ENCODE data around the gene RUNX1. TPM values are rescaled to one million over a fixed set of nuclear protein-coding genes. Genes with fewer than 3 reads are reported as not detected.

Gene RUNX1
- total RNA-seq, 3 donors from 2014 or later = 24.8 to 165 (median 127) TPM

- DNase-seq (ENCODE audit: low spot score in 2 of 2) = no peak
- Histone ChIP-seq H3K4me1 (no peaks in the 10 kb centered on the region), H3K27me3 (no peaks in the 10 kb centered on the region), H3K36me3 (no peaks in the 10 kb centered on the region), H3K9me3 (no peaks in the 10 kb centered on the region), H3K27ac (no peak overlapping the region), H3K4me3 (no peak overlapping the region)
- intact Hi-C loops (cut with DNase I; ENCODE audit: low total_unique reads) = no loop called here
- no peak for TF ChIP-seq POLR2AphosphoS5 (IDR thresholded peaks at IDR 0.05)
- TF ChIP-seq CTCF (IDR thresholded peaks at IDR 0.05) = no peak
- TF ChIP-seq POLR2A (IDR thresholded peaks at IDR 0.05) = no peak
Measured at GRCh38 chr21:34913811-34914210, 135.3 kb downstream of the RUNX1 start.

GRCh38 chr21:34912022-34912945 is 136.8 kb downstream of the RUNX1 start:
- DNase-seq (ENCODE audit: low spot score in 2 of 2) = no peak
- Histone ChIP-seq H3K36me3 (no peaks in the 10 kb centered on the region), H3K4me1 (no peaks in the 10 kb centered on the region), H3K27me3 (no peaks in the 10 kb centered on the region), H3K27ac (no peak overlapping the region), H3K9me3 (no peaks in the 10 kb centered on the region), H3K4me3 (no peak overlapping the region)
- TF ChIP-seq POLR2A (IDR thresholded peaks at IDR 0.05) = no peak
- no peak for TF ChIP-seq POLR2AphosphoS5 (IDR thresholded peaks at IDR 0.05)
- intact Hi-C loops (cut with DNase I; ENCODE audit: low total_unique reads) = no loop called here

DNA sequence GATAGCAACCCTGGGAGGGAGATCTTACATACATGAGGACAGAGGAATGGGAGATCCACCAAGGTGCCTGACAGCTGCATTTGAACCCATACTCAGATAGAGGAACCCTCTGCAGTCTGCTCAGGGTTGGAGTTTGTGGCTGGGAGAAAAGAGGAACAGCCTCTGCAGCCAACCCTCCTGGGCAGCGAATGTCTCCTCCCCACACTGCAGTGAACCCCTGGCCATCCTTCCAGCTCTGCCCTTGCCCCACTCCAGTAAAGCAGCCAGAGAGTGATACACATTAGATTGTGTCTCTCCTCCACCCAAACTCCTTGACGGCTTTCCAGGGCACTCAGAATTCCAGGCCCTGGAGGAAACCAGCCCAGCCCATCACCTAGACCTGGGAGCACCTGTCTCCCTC is 137.7 kb downstream of the RUNX1 start:
- H3K9me3 ChIP-seq = no peaks in the 10 kb centered on the region
- H3K27ac ChIP-seq = no peak overlapping the region
- H3K36me3 ChIP-seq = no peaks in the 10 kb centered on the region
- TF ChIP-seq POLR2AphosphoS5 (IDR thresholded peaks at IDR 0.05) (no peak), CTCF (IDR thresholded peaks at IDR 0.05) (no peak), POLR2A (IDR thresholded peaks at IDR 0.05) (no peak)
- no peaks in the 10 kb centered on the region for H3K4me1 ChIP-seq
- DNase-seq (ENCODE audit: low spot score in 2 of 2) = no peak
- intact Hi-C loops (cut with DNase I; ENCODE audit: low total_unique reads) = no loop called here
- no peak overlapping the region for H3K4me3 ChIP-seq
- no peaks in the 10 kb centered on the region for H3K27me3 ChIP-seq

DNA sequence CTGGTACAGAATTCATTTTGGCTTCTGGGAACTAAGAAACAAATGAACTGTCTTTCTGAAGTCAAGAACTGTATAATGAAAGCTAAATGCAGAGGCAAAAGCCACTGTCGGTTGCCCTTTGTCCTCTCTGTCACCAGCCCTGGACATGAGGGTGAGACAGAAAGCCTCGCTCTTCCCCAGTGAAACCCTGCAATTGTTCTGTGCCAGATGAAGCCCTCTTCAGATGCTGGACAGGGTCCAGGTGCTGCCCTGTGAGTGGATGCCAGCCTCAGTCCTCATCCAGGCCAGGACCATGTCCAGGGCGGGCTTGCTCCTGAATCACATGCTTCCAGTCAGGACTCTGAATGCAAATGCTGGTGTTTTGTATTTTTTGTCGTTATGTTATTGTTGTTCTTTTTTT is 138.7 kb downstream of the RUNX1 start:
- no peaks in the 10 kb centered on the region for H3K4me1 ChIP-seq
- H3K9me3 ChIP-seq = no peaks in the 10 kb centered on the region
- no peaks in the 10 kb centered on the region for H3K27me3 ChIP-seq
- TF ChIP-seq CTCF (IDR thresholded peaks at IDR 0.05) (no peak), POLR2A (IDR thresholded peaks at IDR 0.05) (no peak), POLR2AphosphoS5 (IDR thresholded peaks at IDR 0.05) (no peak)
- no peak overlapping the region for H3K27ac ChIP-seq
- intact Hi-C loops (cut with DNase I; ENCODE audit: low total_unique reads) = no loop called here
- H3K36me3 ChIP-seq = no peaks in the 10 kb centered on the region
- no peak overlapping the region for H3K4me3 ChIP-seq
- DNase-seq (ENCODE audit: low spot score in 2 of 2) = no peak

- no peak overlapping the region for H3K4me3 ChIP-seq
- DNase-seq (ENCODE audit: low spot score in 2 of 2) = no peak
- TF ChIP-seq CTCF (IDR thresholded peaks at IDR 0.05) (no peak), POLR2A (IDR thresholded peaks at IDR 0.05) (no peak), POLR2AphosphoS5 (IDR thresholded peaks at IDR 0.05) (no peak)
- no peaks in the 10 kb centered on the region for H3K27me3 ChIP-seq
- H3K9me3 ChIP-seq = no peaks in the 10 kb centered on the region
- H3K27ac ChIP-seq = no peak overlapping the region
- no peaks in the 10 kb centered on the region for H3K4me1 ChIP-seq
- no peaks in the 10 kb centered on the region for H3K36me3 ChIP-seq
- intact Hi-C loops (cut with DNase I; ENCODE audit: low total_unique reads) = no loop called here
Measured at GRCh38 chr21:34909492-34910292, 139.4 kb downstream of the RUNX1 start.
